GM12878 (cell line): ENCODE results near the gene SH2D6.

Source experiments
- CEBPB ChIP-seq, 2 experiments: fragments of 150-350 bp in 1 of 2; IDR thresholded peaks; 2 replicates each; pipeline ENCODE4 v1.6.1; 2012 to 2014; ENCODE audit warnings: low read depth in 2 of 2, low read length in 2 of 2, borderline replicate concordance in 1 of 2, inconsistent platforms in 1 of 2
- ETV6 ChIP-seq, 2 experiments: fragments of 450-650 bp in 1 of 2; IDR thresholded peaks in 1 of 2; conservative IDR thresholded peaks in 1 of 2; 2 replicates each; pipeline ENCODE4 v1.6.1; 2014; ENCODE audit warnings: antibody characterized with exemption in 1 of 2, borderline replicate concordance in 1 of 2, low read depth in 1 of 2, mild to moderate bottlenecking in 1 of 2, moderate library complexity in 1 of 2
- FOXM1 ChIP-seq: IDR thresholded peaks from 2 replicates; pipeline ENCODE4 v1.6.1; 2012; ENCODE audit warnings: low read depth, mild to moderate bottlenecking, inconsistent platforms, low read length, moderate library complexity
- IKZF2 ChIP-seq, 2 experiments: fragments of 450-650 bp; IDR thresholded peaks; 2 replicates each; pipeline ENCODE4 v1.6.1; 2017; ENCODE audit warnings: mild to moderate bottlenecking in 2 of 2, moderate library complexity in 2 of 2
- RAD21 ChIP-seq: IDR thresholded peaks from 2 replicates; pipeline ENCODE4 v1.6.1; 2011; ENCODE audit warnings: mild to moderate bottlenecking, low read depth, low read length, moderate library complexity; ENCODE audit not compliant: insufficient read depth
- RFX5 ChIP-seq: IDR thresholded peaks from 2 replicates; pipeline ENCODE4 v1.6.1; 2011; ENCODE audit warnings: low read depth, low read length, improper control_type of control experiment
- SMC3 ChIP-seq: IDR thresholded peaks from 2 replicates; pipeline ENCODE4 v1.6.1; 2011; ENCODE audit warnings: low read length, improper control_type of control experiment, borderline replicate concordance
- TBL1XR1 ChIP-seq: IDR thresholded peaks from 2 replicates; pipeline ENCODE4 v1.6.1; 2012; ENCODE audit warnings: low read depth, low read length, improper control_type of control experiment
- TCF7 ChIP-seq: IDR thresholded peaks from 2 replicates; pipeline ENCODE4 v1.6.1; 2014; ENCODE audit warnings: antibody characterized with exemption, borderline replicate concordance
- TF ChIP-seq, protein P1 (sequence below), 3 experiments: IDR thresholded peaks in 2 of 3; conservative IDR thresholded peaks in 1 of 3; 2 replicates each; pipeline ENCODE4 v1.5.1; 2011; ENCODE audit warnings: low read depth in 3 of 3, low read length in 3 of 3, mild to moderate bottlenecking in 3 of 3, control low read depth in 2 of 3, moderate library complexity in 2 of 3, inconsistent platforms in 1 of 3, mixed read lengths in 1 of 3; ENCODE audit not compliant: control insufficient read depth in 2 of 3, insufficient read depth in 1 of 3; ENCODE audit errors: extremely low read depth in 1 of 3
- TF ChIP-seq, protein P2 (sequence below): fragments of 450-650 bp; IDR thresholded peaks from 2 replicates; pipeline ENCODE4 v1.6.1; 2018; ENCODE audit warnings: borderline replicate concordance, mild to moderate bottlenecking; ENCODE audit not compliant: partially characterized antibody
- TF ChIP-seq, protein P3 (sequence below): fragments of 450-650 bp; IDR thresholded peaks from 2 replicates; pipeline ENCODE4 v1.6.1; 2017; ENCODE audit warnings: mild to moderate bottlenecking

DNA sequence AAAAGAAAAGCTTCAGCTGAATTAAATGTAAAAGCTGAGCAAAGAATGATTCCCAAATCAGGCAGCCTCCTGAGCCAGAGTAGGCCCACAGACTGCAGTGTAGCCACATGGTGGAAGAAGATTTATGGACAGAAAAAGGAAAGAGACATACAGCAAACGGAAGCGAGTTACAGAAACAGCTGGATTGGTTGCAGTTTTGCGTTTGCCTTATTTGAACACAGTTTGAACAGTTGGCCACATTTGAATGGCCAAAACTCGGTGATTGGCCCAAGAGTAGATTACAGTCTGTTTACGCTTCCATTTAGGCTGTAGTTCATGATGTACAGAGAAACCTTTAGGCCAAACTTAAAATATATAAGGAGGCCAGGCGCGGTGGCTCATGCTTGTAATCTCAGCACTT is 35.1 kb downstream of the SH2D6 start:
- TF ChIP-seq RAD21 (no peak), FOXM1 (no peak), TBL1XR1 (no peak), RFX5 (no peak), CEBPB (IDR thresholded peaks at IDR 0.05; ENCODE audit: borderline replicate concordance in 1 of 2, low read depth in 2 of 2, low read length in 2 of 2) (no peak), IKZF2 (IDR thresholded peaks at IDR 0.05) (no peak), SMC3 (no peak), ETV6 (conservative IDR thresholded peaks at IDR 0.05 in 1 of 2, IDR thresholded peaks at IDR 0.05 in 1 of 2; ENCODE audit: borderline replicate concordance in 1 of 2, low read depth in 1 of 2) (no peak), TCF7 (no peak)
- TF ChIP-seq, protein P1, sequence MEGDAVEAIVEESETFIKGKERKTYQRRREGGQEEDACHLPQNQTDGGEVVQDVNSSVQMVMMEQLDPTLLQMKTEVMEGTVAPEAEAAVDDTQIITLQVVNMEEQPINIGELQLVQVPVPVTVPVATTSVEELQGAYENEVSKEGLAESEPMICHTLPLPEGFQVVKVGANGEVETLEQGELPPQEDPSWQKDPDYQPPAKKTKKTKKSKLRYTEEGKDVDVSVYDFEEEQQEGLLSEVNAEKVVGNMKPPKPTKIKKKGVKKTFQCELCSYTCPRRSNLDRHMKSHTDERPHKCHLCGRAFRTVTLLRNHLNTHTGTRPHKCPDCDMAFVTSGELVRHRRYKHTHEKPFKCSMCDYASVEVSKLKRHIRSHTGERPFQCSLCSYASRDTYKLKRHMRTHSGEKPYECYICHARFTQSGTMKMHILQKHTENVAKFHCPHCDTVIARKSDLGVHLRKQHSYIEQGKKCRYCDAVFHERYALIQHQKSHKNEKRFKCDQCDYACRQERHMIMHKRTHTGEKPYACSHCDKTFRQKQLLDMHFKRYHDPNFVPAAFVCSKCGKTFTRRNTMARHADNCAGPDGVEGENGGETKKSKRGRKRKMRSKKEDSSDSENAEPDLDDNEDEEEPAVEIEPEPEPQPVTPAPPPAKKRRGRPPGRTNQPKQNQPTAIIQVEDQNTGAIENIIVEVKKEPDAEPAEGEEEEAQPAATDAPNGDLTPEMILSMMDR (IDR thresholded peaks at IDR 0.05 in 2 of 3, conservative IDR thresholded peaks at IDR 0.05 in 1 of 3; ENCODE audit: control insufficient read depth in 2 of 3, extremely low read depth in 1 of 3, insufficient read depth in 1 of 3, low read depth in 3 of 3, low read length in 3 of 3) = no peak
- TF ChIP-seq, protein P2, sequence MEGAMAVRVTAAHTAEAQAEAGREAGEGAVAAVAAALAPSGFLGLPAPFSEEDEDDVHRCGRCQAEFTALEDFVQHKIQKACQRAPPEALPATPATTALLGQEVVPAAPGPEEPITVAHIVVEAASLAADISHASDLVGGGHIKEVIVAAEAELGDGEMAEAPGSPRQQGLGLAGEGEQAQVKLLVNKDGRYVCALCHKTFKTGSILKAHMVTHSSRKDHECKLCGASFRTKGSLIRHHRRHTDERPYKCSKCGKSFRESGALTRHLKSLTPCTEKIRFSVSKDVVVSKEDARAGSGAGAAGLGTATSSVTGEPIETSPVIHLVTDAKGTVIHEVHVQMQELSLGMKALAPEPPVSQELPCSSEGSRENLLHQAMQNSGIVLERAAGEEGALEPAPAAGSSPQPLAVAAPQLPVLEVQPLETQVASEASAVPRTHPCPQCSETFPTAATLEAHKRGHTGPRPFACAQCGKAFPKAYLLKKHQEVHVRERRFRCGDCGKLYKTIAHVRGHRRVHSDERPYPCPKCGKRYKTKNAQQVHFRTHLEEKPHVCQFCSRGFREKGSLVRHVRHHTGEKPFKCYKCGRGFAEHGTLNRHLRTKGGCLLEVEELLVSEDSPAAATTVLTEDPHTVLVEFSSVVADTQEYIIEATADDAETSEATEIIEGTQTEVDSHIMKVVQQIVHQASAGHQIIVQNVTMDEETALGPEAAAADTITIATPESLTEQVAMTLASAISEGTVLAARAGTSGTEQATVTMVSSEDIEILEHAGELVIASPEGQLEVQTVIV = no peak
- TF ChIP-seq, protein P3, sequence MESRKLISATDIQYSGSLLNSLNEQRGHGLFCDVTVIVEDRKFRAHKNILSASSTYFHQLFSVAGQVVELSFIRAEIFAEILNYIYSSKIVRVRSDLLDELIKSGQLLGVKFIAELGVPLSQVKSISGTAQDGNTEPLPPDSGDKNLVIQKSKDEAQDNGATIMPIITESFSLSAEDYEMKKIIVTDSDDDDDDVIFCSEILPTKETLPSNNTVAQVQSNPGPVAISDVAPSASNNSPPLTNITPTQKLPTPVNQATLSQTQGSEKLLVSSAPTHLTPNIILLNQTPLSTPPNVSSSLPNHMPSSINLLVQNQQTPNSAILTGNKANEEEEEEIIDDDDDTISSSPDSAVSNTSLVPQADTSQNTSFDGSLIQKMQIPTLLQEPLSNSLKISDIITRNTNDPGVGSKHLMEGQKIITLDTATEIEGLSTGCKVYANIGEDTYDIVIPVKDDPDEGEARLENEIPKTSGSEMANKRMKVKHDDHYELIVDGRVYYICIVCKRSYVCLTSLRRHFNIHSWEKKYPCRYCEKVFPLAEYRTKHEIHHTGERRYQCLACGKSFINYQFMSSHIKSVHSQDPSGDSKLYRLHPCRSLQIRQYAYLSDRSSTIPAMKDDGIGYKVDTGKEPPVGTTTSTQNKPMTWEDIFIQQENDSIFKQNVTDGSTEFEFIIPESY = no peak
